Measurements from ENCODE around the gene ISG15.
"Not testable (repeated sequence)": the region's sequence is repeated elsewhere in the genome, so short reads cannot be mapped to it uniquely, and the experiment has no call there.

Gene ISG15

DNA sequence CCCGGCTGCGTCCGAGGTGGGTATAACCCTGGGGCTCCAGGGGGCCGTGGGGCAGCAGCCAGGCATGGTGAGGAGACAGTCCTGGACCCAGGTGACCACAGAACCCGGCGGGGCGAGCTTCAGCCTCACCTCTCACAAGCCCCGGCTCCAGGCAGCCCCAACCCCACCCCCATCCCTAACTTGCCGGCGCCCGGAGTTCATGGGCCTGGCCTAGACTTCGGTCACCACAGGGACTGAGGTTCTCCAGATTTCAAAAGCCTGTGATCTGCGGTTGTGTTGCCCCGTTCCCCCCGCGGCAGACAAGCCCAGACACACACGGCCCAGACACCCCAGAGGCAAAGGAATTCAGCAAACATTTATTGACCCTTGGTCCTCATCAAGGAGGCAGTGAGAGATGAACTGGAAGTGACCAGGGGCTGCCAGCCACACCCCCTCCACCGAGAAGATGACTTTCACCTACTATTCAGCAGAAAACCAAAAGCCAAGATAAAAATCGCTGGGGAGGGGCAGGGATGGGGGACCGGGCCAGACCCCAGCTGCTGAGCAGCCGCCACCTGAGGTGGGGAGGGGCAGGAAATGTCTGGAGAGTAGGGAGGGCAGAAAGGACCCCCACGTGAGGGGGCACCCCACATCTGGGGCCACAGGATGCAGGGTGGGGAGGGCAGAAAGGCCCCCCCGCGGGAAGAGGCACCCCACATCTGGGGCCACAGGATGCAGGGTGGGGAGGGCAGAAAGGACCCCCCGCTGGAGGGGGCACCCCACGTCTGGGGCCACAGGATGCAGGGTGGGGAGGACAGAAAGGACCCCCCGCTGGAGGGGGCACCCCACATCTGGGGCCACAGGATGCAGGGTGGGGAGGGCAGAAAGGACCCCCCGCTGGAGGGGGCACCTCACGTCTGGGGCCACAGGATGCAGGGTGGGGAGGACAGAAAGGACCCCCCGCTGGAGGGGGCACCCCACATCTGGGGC is 17.3 kb upstream of the ISG15 start:
- no peak for DNase-seq

DNA sequence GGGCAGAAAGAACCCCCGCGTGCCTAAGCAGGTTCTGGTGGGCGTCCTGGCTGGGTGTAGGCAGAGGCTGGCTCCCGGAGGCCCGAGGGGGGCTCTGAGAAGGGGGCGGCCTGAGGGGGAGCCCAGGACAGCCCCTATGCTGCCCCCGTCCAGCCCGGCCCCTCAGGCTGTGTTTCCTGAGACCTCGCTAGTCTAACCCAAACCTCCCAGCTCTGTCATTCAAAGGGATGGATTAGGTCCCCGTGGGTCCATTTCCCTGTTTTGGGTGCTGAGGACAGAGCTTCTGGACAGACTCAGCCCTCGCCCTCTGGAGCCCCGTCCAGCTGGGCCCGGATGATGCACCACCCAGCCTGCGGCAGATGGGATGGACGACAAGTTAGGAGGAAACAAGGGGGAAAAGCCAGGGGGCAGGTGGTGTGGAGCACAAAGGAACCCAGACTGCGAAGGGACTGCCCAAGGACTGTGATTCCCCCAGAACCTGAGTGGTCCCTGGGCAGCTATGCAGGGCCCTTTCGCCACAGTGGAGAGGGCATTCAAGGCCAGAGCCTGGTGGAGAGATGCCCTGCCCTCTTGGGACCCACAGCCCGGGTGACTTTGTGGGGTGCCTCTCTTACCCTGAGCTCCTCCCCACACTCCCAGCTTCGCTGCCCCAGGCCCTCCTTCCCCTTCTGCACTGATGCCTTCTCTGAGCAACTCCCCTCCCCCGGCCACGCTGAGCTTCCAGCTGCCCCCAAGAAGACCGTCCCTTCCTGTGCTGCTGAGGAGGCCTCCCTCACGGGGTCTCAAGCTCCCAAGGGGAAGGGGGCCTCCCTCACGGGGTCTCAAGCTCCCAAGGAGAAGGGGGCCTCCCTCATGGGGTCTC is 16.2 kb upstream of the ISG15 start:
- no peak for DNase-seq

DNA sequence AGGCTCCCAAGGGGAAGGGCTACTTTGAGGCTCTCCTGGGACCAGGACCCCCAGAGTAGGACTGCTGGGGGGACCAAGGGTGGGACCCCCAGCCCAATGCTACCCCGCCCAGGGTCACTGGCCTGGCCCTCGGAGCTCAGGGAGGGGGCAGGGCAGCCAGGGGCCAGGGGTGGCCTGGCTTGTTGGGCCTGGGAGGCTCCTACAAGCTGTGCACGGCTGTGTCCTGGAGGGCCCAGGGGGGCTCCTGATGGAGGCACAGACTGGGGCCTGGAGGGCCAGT is 15.6 kb upstream of the ISG15 start:
- no peak for DNase-seq

DNA sequence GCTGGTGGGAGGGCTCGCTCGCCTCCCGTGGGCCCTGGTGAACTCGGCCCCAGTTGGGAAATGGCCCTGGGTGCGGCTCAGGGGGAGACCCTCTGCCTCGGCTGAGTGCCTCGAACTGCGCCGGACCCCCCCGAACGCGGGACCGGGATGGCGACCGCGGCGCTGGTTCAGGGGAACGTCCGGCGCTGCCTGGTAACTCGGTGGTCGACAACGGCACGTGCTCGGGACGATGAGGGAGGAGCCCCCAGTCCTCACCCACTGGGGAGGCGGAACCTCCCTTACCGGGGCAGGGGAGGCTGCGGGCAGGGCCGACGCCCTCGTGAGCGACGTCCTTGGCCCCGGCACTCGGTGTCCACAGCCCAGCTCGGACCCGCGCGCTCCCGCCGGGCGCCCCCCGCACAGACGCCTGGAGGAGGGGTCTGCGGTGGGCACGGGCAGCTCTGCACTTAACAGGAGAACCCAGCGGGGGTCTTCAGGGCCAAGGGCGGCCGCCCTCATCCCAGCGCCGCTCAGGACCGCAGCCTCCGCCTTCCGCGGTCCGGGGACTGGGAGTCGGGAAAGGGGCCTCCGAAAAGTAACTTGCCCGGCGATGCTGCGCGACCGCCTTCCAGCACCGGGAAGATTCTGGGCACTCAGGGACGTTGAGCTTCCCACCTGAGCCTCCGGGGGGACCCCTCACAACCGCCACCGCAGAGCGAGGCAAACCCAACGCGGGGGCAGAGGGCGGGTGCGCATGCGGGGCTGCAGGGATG is 15.1 kb upstream of the ISG15 start:
- DNase-seq = no peak

DNA sequence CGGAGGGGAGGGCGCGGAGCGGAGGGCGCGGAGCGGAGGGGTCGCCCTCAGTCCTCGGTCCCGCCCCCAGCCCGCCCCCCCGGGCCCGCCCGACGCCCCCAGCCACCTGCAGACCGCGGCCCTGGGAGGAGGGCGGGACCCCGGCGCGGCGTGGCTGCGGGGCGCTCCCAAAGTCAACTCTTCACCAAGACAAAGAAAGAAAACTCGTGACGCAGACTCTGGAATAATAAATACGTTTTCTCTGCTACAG is 14.6 kb upstream of the ISG15 start:
- DNase-seq = no peak

DNA sequence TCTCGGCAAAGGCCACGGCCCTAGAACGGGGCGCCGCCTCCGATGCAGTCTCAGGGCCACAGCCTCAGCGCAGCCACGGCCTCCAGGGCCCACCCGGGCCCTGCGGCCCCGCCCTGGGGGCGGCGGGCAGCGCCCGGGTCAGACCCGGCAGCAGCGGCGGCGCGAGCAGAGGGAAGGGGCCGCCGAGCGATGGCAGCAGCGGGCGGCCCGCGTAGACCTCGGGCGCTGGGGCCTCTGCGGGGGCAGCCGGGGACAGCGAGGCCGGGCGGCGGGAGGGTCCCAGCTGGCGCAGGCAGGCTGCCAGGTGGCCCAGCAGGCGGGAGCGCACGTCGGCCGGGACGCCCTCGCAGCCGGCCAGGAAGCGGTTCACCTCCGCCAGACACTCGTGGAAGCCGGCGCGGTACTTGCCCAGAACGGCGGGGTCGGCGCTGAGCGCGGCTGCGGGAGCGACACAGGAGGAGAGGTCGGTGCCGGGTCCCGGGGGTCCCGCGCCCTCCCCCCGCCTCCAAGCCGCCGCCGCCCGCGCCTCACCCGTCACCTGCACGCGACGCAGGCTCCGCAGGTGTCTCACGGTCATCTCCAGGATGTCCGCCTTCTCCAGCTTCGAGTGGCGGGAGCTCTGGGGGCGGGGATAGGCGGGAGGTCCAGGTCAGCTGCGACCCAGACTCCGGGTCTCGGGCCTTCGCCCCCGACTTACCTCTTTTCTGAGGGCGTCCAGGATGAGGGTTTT is 14.1 kb upstream of the ISG15 start:
- no peak for DNase-seq

DNA sequence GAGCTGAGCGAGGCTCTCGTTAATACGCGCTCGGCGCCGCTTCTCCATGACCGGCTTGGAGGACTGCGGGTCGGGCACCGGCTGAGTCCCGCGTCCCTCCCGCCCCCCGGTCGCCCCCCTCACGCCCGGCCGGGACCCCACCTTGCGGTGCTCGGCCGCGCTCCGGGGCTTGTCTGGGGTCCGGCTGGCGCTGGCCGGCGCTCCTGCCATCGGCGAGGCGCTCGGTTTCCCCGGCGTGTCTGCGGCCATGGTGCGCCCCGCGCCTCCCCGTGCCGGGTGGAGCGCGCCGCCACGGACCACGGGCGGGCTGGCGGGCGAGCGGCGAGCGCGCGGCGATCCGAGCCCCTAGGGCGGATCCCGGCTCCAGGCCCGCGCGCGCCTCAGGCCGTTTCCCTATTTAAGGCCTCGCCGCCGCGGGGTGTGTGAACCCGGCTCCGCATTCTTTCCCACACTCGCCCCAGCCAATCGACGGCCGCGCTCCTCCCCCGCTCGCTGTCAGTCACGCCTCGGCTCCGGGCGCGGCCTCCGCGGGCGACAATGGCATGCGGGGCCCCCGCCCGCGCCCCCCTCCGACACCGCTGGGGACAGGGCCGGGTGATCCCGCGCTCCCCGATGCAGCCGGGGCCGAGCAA is 13.5 kb upstream of the ISG15 start, which contains the start of gene HES4:
Gene HES4 (minus strand): TSS at position 373 of the 632 bp plus-strand sequence. CDS start 124 bp downstream, at position 249.
- no peak for DNase-seq

DNA sequence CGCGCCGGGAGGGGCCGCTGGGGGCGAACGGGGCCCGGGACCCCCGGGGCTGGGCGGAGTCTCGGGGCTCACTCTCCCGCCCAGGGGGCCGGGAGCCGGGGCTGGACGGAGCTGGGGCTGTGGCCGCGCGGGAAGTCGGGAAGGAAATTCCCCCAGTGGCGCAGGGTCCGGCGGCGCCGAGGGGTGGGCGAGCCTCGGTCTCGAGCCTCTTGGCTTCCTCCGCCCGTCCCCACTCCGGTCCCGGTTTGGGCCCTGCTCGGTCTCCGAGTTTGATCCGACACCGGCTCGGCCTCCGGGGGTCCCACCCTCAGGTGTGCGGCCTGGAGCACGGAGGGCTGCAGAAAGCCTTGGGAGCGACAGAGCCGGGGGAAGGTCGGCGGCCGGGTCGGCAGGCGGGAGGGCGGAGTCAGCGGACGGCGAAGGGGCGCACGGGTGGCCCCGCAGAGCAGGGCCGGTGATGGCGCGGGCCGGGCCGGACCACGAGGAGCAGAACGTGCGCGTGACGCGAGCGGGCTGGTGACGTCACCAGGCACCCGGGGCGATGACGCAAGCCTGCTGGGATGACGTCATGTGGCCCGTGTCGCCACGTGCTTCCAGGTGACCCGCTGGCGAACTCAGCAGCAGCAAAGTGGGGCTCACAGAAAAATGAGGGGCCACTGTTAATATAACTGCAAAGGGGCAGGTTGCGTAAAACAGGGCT is 12.8 kb upstream of the ISG15 start:
- DNase-seq = no peak

DNA sequence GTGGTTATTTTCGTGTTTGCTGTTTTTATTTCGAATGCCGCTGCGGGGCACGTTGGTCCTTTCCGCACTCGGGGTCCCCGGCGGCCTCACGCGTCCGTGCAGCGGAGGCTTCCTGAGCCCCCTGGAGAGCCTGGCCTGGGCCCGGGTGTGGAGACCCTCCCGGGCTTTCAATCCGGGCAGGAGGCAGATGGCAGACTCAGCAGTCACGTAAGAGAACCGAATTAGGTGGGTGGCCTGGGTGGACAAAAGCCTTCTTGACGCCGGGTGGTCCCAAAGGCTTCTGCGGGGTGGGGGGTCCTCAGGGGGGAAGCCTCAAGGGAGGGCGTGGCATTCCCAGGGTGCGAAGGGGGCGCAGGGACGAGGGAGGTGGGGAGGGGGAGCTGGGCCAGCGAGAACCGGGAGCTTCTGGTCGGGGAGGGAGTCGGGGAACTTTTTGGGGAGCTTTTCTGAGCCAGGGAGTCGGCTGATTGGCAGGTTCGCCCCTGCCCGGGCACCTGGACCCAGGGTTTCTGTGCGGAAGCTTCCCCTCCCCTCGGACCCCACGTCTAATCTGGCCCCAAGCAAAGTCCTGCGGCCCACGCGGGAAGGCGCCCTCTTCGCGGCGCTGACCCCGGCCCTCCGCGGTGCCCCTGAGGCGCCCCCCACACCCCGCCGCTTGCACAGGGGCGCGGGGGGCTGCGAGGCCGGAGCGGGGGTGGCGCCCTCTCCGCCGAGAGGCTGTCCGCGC is 12.1 kb upstream of the ISG15 start:
- no peak for DNase-seq

DNA sequence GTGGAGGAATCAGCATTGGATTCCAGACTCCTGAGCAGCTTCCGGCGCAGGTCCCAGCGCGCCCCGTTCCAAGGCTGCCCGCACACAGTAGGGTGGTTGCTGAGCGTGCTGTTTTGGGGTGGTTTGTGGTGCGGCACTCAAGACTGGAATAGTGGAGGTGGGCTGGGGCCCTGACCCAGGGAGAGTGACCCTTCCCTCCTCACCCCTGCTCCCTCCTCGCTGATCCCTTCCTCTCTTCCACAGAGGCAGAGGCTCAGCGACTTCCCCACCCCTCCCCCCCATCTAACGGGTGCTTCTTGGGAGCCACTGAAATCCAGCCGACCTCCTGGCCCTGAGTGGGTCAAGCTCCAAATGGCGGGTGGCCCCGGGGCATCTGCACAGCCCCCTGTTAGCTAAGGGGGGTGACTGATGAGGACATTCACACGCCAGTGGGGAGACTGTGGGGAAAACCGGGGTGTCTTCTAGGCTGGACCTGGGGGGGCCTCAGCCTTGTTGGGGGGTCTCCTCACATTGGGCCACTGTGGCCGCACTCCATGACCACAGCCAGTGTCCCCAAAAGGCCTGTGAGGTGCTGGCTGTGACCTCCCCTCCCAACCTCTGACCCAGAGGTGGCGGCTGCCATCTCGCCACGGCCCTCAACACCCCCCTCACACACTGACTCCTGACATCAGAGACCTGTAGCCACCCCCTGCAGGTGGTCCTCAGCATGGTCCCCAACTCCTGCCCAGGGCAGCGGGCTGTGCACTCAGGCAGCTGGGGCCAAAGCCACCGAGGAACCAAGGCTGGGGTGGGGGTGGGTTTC is 9.5 kb upstream of the ISG15 start:
- DNase-seq = no peak

DNA sequence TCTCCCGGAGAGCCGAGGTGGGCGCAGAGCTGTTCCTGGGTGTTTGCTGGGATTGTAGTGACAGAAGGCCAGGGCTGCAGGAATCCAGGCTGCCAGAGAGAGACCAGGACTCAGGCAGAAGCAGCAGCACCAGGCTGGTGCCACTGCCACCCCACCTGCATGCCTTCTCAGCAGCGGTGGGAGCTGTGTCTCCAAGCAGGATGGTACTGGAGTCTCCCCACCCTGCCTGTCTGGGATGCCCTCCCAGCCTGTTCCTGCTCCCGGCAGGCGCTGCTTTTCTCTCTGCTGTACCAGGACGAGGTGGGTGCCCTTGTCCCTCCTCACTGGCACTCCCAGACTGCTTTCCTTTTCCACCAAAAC is 8.9 kb upstream of the ISG15 start:
- no peak for DNase-seq

DNA sequence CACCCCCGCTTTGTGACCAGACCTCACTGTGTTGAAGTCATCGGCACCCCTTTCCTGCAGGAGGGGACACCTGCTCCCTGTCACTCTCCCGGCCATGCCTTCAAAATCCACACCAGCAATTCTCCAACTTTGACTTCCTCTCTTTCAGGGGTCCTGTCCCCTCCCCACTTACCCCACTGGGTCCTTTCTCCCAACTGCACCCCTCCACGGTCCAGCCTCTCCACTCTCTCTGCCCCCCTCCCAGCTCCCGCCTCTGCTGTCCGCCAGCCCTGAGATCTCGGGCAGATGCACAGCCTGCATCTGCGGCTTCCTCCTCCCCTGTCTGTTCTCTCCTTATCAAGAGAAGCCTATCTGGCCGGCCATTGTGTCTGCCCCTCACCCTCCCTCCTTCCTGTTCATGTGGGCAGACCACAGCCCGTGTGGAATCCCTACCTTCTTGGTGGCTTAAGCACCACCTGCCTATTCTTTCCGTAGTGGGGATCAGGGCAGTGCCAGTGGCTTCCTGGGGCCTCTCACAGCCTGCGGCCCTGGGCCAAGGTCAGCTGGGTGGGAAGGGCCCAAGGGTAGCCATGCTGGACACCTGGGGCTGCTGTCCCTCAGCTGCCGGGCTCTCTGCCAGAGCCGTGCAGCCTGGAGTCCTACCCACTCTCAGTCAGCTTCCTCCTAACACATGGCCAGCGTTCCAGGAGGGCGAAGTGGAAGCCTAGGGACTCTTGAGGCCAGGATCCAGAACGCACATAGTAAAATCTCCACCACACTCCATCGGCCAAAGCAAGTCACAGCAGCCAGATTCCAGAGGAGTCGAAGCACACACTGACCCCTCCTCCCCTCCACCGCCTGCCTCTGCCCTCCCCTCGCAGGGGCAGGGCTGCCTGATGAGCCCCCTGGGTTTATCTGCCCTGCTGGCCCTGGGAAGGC is 8.3 kb upstream of the ISG15 start:
- no peak for DNase-seq

DNA sequence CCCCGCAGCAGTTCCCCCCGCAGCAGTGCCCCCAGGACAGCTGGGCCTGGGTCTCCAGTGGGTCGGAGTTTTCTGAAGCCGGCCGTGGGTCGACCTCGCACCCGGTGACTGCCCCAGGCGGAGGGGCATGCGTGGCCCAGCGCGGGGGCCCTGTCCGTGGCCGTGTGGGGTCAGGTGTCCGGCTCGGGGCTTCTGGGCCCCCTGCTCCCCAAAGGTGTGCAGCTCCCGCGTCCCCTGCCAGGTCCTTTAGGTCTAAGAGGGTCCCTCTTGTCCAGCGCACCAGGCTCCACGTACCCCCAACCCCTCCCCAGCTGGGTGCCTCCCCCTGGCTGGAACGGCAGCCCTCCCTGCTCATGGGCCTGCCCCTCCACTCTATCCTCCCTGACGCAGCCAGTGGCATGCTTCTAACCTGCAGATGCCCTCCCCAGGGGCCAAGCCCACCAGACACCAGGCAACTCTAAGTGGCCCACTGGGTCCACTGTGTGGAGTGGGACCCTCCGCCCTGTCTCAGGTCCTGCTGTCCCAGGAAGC is 7.5 kb upstream of the ISG15 start:
- no peak for DNase-seq

DNA sequence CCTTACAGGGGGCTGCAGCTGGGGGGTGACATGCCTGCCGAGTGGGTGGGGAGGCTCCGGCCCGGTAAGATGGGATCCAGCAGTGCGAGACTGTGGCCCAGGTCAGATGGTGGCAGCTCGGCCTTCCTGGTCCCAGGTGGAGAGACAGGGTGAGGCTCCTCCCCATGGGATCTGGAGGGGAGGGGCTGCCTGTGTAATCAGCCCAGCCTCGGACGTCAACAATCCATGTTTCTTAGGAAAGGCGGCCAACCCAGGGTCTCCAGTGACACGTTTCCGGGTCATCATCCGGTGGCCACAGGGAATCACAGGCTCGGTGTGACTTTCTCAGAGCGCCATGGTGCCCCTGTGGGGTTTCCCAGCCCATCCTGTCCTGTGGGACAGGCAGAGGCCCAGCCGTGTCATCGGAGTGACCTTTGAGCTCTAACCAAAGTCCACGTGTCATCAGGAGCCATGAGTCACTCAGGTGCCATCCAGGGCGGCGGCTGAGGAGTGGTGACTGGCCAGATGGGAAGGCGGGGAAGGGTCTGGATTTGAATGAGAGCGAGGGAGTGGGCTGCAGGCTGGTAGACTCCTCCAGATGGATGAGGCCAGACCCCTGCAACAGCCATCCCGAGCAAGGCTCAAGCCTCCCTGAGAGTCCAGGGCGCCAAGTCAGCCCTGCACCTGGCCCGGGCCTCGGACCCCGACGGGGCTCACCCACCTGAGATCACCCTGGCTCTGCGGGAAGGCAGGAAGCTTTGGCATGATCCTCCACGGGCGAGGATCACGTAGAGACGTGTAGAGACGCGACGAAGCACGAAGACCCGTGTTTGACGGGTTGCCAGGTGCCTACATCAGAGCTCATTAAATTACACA is 6.8 kb upstream of the ISG15 start:
- DNase-seq = no peak

DNA sequence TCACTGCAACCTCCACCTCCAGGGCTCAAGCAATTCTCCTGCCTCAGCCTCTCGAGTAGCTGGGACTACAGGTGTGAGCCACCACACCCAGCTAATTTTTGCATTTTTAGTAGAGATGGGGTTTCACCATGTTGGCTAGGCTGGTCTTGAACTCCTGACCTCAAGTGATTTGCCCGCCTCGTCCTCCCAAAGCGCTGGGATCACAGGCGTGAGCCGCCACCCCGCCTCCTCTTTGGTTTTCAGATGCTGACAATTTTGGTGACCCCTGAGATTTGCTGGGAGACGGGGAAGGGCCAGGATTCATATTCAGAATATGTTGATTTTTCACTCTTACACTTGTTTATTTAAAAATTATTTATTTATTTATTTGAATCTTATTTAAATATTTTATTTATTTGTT is 3.2 kb upstream of the ISG15 start:
- DNase-seq = not testable (repeated sequence)

DNA sequence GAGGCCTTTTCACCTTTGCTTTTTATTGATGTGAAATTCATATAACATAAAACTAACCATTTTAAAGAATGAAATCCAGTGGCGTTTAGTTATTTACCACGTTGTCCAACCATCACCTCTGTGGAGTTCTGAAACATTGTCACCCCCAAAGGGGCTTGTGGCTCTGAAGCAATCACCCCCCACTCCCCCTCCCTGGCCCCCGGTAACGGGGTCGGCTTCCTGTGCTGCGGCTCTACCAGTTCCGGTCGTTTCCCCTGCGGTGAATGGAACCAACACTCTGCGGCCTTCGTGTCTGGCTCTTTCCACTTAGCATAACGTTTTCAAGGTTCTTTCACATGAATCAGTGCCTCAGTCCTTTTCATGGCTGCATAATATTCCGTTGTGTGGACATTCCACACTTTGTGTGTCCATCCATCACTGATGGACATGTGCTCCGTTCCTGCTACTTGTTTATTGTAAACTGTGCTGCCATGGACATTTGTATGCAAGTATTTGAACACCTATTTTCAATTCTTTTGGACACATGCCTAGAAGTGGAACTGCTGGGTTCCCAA is 1.8 kb upstream of the ISG15 start:
- no peak for DNase-seq

DNA sequence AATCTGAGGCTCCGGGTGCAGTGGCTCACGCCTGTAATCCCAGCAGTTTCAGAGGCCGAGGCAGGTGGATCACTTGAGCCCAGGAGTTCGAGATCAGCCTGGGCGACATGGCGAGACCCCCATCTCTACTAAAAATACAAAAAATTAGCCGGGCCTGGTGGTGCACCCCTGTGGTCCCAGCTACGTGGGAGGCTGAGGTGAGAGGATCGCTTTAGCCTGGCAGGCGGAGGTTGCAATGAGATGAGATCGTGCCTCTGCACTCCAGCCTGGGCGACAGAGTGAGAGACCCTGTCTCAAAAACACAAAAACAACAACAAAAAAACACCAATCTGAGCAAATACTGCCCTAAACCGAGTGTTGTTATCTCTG is 577 bp upstream of the ISG15 start:
- DNase-seq = not testable (repeated sequence)
